ENCODE data around the gene CTDNEP1. TPM values are rescaled to one million over a fixed set of nuclear protein-coding genes. Genes with fewer than 3 reads are reported as not detected.
A peak's percentile ranks its signal among the peaks of the same experiment; 100 is the strongest.

CTDNEP1 gene
- 40.0 TPM for total RNA-seq
- polyA plus RNA-seq = 89.2 TPM

DNA sequence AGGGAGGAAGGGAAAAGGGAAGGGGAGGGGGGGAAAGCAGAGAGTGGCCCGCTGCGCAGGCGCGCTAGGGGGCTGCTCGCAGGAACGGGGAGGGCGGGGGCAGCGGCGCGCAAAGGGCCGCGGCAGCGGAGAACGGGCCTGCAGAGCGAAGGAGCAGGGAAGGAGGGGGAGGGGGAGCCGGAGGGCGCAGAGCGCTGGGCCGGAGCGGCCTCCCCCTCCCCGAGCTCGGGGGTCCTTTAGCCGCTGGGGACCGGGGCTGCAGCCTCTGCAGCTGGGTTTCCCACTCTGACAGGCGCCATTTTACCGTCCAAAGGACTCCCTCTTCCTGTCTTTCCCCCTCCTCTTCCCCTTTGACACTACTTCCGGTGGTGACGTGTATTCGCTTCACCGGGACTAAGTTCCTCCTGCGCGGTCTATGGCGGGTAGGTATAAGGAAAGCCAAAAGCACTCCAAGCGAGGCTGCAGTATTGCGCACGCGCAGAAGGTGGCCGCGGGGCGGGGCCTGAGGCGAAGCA, at the start of gene CTDNEP1:
Gene CTDNEP1 (minus strand): TSS at position 74 of the 515 bp plus-strand sequence. CDS start 438 bp downstream, outside the sequence.
- peaks cover 3% of the 10 kb centered on the region for H3K4me1 ChIP-seq (ENCODE audit: insufficient read depth)
- H3K4me3 ChIP-seq (ENCODE audit: low read depth, low read length) = peak within 1 kb of the TSS; percentile 92
- H3K27ac ChIP-seq (ENCODE audit: low read depth) = peak within 1 kb of the TSS; percentile 97
- no peaks in the 10 kb centered on the region for H3K36me3 ChIP-seq (ENCODE audit: insufficient read depth)
- 1% methylated on average over 41 of the region's 41 CpGs for WGBS
- peak; percentile 99 for DNase-seq (ENCODE audit: extremely low spot score)

DNA sequence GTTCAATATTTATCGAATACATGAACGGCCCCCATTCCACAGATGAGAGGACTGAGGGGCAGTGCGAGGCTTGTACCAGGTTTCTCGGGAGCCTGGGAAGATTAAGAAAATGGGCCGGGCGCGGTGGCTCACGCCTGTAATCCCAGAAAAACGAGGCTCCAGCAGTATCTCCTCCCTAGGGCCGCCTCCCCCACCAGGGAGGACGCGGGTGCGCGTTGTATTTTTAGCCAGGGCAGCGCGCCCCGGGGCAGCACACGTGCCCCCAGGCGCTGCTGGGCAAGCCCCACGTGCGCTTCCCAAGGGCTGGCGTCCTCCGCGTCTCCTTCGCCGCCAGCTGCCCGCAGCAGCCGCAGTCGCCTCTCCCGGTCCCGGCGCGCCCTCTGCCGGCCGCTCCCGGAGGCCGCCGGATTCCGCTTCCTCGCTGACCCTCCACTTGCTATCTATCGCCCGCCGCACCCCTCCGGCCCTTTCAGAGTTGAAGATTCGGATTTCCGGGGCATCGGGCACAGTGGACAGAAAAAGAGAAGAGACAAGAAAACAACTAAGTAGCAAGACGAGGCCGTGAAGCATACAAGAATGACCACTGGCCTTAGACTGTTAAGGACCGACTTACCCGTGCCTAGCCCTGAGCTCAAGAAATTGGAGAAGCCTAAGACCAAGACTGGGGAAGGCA, 44.8 kb upstream of the CTDNEP1 start:
- no peak for DNase-seq (ENCODE audit: extremely low spot score)
- Histone ChIP-seq H3K36me3 (ENCODE audit: insufficient read depth) (no peaks in the 10 kb centered on the region), H3K4me1 (ENCODE audit: insufficient read depth) (peaks cover 2% of the 10 kb centered on the region), H3K27ac (ENCODE audit: low read depth) (no peak overlapping the region), H3K4me3 (ENCODE audit: low read depth, low read length) (peak overlapping the region; percentile 8)
- WGBS = 2% methylated on average over 51 of the region's 51 CpGs

DNA sequence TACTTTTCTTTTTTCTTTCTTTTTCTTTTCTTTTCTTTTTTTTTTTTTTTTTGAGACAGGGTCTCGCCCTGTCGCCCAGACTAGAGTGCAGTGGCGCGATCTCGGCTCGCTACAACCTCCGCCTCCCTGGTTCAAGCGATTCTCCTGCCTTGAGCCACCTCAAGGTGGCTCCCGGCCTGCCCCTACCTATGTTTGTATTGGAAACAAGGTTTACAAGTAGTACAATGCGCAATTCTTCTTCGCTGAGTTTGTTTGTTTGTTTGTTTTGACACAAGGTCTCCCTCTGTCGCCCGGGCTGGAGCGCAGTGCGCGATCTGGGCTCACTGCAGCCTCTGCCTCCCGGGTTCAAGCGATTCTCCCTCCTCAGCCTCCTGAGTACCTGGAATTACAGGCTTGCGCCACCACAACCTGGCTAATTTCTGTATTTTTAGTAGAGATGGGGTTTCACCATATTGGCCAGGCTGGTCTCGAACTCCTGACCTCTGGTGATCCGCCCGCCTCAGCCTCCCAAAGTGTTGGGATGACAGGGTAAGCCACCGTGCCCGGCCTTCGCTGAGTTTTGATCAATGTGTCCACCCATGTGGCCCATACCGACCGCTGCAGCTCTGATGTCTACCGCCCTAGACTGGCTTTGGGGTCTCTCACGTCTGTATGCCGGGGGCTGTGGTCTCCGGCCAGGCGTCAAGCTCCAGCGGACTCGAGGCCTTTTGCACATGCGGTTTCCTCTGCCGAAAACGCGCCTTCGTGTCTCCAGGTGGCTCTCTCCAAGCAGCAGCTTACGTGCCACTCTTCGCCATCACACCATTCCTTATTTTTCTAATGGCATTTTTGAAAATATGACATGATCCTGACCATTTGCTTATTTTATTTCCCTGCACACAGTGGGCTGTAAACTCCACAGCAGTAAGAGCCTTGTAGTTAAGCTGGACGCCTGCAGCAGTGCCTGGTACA, 44.0 kb upstream of the CTDNEP1 start:
- H3K4me1 ChIP-seq (ENCODE audit: insufficient read depth) = peaks cover 2% of the 10 kb centered on the region
- no peaks in the 10 kb centered on the region for H3K36me3 ChIP-seq (ENCODE audit: insufficient read depth)
- peak overlapping the region; percentile 30 for H3K4me3 ChIP-seq (ENCODE audit: low read depth, low read length)
- DNase-seq (ENCODE audit: extremely low spot score) = no peak
- 62% methylated on average over 42 of the region's 42 CpGs for WGBS
- no peak overlapping the region for H3K27ac ChIP-seq (ENCODE audit: low read depth)

DNA sequence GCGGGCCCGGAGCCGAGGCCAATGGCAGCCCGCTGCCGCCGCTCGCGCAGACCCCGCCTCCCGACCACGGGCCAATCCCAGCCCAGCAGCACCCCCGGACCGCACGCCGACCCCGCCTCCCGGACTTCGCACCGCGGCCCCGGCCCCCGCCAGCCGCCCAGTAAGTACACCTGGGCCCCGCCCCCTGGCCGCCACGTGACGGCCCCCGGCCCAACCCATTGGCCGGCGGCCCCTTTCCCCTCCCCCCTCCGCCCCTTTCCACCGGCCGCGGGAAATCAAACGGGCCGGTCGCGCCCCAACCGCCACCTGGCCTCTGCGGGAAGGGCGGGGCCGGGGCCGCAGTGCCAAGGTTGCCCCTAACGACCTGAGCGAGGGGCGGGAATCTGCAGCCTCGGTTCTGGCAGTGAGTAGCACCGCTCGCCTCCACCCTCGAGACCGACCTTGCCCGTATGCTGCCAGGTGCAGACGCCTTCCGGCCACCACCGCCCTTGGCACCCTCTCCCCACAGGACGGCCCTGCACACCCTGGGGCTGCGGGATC, 43.1 kb upstream of the CTDNEP1 start, which contains the start of gene YBX2:
Gene YBX2 (minus strand): TSS at position 26 of the 540 bp plus-strand sequence. CDS start 139 bp downstream, outside the sequence.
- WGBS = 3% methylated on average over 57 of the region's 57 CpGs
- no peak within 1 kb of the TSS for H3K27ac ChIP-seq (ENCODE audit: low read depth)
- H3K4me1 ChIP-seq (ENCODE audit: insufficient read depth) = peaks cover 2% of the 10 kb centered on the region
- H3K4me3 ChIP-seq (ENCODE audit: low read depth, low read length) = peak within 1 kb of the TSS; percentile 30
- no peak for DNase-seq (ENCODE audit: extremely low spot score)
- H3K36me3 ChIP-seq (ENCODE audit: insufficient read depth) = no peaks in the 10 kb centered on the region

DNA sequence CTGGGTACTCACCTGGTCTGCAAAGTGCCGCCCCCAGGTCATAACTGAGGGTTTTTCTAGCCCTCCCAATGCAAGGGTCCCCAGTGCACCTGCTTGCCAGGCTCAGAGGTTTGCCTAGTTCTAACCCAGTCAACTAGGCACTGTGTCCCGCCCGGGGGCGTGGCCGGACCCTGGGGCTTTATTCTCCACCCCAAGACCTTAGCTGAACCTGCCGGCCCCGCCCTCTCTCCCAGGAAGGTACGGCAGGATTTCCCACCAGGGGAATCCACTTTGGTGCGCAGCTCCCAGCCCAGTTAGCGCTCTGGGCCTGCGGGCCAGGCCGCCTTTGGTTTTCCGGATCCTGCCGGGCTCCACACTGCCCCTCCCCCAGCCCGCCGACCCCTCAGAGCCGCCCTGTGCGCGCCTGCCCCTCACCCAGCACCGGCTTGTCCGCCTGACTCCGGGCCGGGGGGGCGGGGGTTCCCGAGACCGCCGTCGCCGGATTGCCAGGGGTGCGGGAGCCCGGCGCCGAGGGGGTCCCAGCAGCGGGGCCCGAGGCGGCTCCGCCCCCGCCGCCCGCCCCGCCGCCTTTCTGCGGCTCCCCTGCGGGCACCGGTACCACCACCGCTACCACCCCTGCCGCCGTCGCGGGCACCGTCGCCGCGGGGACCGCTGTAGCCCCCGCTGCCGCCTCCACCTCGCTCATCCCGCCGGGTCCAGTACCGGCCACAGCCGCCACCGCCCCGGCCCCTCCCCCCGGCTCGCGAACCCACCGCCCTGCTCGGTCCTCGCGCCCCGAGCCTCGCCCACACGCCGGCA, 42.5 kb upstream of the CTDNEP1 start:
- 4% methylated on average over 74 of the region's 75 CpGs for WGBS
- no peak overlapping the region for H3K27ac ChIP-seq (ENCODE audit: low read depth)
- no peaks in the 10 kb centered on the region for H3K36me3 ChIP-seq (ENCODE audit: insufficient read depth)
- H3K4me3 ChIP-seq (ENCODE audit: low read depth, low read length) = peak overlapping the region; percentile 30
- peaks cover 2% of the 10 kb centered on the region for H3K4me1 ChIP-seq (ENCODE audit: insufficient read depth)
- DNase-seq (ENCODE audit: extremely low spot score) = no peak

DNA sequence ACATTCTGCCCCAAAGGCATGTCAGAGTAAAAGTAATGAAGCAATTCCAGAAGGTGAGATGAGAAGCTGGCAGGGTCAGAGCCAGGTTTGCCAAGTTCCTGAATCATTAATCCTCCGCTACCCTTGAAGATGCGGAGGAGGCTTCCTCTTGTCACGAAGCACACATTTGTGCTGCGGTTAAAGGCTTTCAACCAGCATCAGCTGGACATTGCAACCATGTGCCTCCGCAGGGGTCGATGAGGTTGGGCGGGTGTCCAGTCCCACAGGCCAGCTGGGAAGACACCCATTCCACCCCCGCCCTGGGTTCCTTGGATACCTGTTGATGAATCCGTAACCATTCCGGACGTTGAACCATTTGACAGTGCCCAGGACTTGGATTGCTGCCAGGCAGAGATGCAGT, 41.6 kb upstream of the CTDNEP1 start:
- no peak overlapping the region for H3K27ac ChIP-seq (ENCODE audit: low read depth)
- peaks cover 2% of the 10 kb centered on the region for H3K4me1 ChIP-seq (ENCODE audit: insufficient read depth)
- no peaks in the 10 kb centered on the region for H3K36me3 ChIP-seq (ENCODE audit: insufficient read depth)
- H3K4me3 ChIP-seq (ENCODE audit: low read depth, low read length) = no peak overlapping the region
- no peak for DNase-seq (ENCODE audit: extremely low spot score)
- WGBS = 68% methylated on average over 11 of the region's 11 CpGs

DNA sequence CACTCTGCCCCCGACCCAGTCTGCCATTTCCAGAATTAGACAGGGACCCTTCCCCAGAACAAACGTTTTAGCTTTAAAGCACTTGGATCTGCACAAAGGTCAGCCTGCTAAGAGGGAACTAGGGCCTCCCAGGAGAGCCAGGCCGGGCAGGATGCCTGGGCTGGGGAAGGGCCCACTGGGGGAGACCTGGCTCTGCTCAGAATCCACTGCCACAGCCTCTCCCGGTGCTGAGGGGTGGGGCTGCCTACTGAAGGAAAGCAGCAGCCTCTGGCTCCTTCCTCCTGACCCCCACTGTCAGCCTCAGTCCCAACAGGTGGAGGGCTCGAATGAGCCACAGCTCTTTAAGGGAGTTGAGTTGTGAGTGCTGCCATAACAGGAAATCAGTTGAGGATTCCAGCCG, 41.2 kb upstream of the CTDNEP1 start:
- Histone ChIP-seq H3K27ac (ENCODE audit: low read depth) (no peak overlapping the region), H3K36me3 (ENCODE audit: insufficient read depth) (no peaks in the 10 kb centered on the region), H3K4me1 (ENCODE audit: insufficient read depth) (peaks cover 2% of the 10 kb centered on the region), H3K4me3 (ENCODE audit: low read depth, low read length) (no peak overlapping the region)
- WGBS = 16% methylated on average over 6 of the region's 6 CpGs
- no peak for DNase-seq (ENCODE audit: extremely low spot score)

DNA sequence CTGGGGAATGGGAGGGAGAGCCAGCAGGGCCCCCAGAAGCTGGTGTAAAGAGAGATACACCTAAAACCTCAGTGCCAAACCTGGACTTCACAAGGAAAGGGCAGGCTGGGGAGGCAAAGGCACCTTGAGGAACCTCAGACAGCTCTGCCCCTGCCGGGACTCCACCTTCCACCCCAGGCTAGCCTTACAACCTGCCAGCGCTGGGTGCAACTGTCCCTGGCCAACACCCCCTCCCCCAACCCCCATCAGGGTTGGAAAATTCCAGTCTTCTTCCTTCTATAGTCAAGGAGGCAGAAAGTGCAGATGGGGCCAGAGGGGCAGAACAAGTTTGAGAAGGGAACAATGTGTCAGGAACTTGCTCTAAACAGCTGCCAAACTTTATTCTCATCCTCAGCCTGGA, 40.7 kb upstream of the CTDNEP1 start:
- no peak overlapping the region for H3K27ac ChIP-seq (ENCODE audit: low read depth)

DNA sequence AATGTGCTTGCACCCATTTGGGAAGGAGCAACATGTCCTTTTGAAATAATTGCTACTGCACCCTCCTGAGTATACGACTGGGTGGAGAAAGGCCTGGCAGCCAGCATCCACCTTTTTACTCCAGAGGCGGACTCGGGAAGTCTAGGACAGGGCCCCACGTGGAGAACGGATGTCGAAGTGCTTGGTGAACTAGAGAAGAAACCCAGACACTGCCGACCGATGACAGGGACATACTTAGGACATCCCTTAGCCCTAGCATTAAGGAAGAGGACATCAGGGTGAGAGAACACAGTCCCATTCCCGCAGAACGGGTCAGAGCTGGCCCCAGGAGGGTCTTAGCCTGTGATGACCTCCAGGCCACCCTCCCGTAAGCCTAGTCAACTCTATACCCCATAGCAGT, 39.2 kb upstream of the CTDNEP1 start:
- WGBS = 57% methylated on average over 11 of the region's 11 CpGs
- Histone ChIP-seq H3K4me1 (ENCODE audit: insufficient read depth) (no peaks in the 10 kb centered on the region), H3K4me3 (ENCODE audit: low read depth, low read length) (no peak overlapping the region), H3K27ac (ENCODE audit: low read depth) (no peak overlapping the region), H3K36me3 (ENCODE audit: insufficient read depth) (no peaks in the 10 kb centered on the region)
- no peak for DNase-seq (ENCODE audit: extremely low spot score)

More for the DNA sequence above, 40.7 kb upstream of the CTDNEP1 start:
- peaks cover 2% of the 10 kb centered on the region for H3K4me1 ChIP-seq (ENCODE audit: insufficient read depth)
- H3K36me3 ChIP-seq (ENCODE audit: insufficient read depth) = no peaks in the 10 kb centered on the region
- no peak for DNase-seq (ENCODE audit: extremely low spot score)
- 53% methylated on average over 2 of the region's 2 CpGs for WGBS
- no peak overlapping the region for H3K4me3 ChIP-seq (ENCODE audit: low read depth, low read length)

DNA sequence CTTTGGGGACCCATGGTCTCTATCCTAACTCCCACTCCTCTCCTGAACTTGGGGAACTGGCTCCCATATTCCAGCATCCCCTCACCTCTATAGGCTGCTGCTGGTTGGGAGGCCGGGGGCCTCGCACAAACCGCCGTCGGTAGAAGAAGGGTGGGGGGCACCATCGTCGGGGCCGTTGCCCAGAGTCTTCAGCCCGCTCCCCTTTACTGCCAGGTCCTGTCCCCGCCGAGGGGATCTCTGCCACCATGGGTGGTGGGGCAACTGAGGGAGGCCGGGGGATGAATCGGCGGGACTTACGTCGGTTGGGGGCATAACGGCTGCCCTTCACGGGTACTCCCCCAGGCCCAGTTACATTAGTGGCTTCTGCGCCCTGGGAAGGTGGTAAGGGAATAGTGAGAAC, 38.6 kb upstream of the CTDNEP1 start:
- WGBS = 86% methylated on average over 19 of the region's 19 CpGs
- Histone ChIP-seq H3K27ac (ENCODE audit: low read depth) (no peak overlapping the region), H3K4me1 (ENCODE audit: insufficient read depth) (no peaks in the 10 kb centered on the region), H3K4me3 (ENCODE audit: low read depth, low read length) (no peak overlapping the region), H3K36me3 (ENCODE audit: insufficient read depth) (no peaks in the 10 kb centered on the region)
- no peak for DNase-seq (ENCODE audit: extremely low spot score)

DNA sequence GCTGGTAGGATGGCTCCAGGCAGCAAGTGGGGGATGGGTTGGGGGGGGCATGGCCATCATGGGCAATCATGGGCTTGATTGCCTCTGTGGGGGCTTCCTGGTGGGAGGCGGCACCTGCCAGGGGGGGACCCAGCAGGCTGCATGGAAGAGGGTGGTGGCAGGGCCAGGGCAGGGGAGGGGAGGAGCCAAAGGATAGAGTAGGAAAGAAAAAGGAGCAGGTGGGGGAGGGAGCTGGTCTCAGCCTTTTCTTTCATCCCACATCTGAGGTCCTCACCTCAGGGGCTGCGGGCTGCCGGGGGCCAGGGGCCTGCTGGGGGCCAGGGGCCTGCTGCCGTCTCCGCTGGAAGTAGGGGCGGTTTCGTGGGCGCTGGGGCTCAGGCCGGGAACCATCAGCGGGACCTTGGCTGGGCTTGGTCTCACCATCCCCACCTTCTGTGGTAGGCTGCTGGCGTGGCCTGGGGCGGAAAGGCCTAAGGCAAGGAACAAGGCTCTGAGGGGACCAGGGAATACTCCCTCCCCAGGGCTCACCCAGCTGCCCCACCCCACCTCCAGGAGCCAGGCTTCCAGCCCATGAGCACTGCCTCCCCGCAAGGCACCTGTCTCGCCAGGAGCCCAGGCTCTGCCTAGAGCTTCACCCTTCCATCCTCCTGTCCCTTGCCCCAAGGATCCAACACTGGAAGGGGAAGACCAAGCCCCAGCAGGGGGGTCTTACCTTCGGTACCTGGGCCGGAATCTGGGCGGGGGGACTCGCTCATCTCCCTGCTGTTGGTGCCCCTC, 37.9 kb upstream of the CTDNEP1 start:
- no peak overlapping the region for H3K4me3 ChIP-seq (ENCODE audit: low read depth, low read length)
- no peak for DNase-seq (ENCODE audit: extremely low spot score)
- H3K36me3 ChIP-seq (ENCODE audit: insufficient read depth) = no peaks in the 10 kb centered on the region
- no peak overlapping the region for H3K27ac ChIP-seq (ENCODE audit: low read depth)
- no peaks in the 10 kb centered on the region for H3K4me1 ChIP-seq (ENCODE audit: insufficient read depth)
- WGBS = 73% methylated on average over 18 of the region's 18 CpGs

DNA sequence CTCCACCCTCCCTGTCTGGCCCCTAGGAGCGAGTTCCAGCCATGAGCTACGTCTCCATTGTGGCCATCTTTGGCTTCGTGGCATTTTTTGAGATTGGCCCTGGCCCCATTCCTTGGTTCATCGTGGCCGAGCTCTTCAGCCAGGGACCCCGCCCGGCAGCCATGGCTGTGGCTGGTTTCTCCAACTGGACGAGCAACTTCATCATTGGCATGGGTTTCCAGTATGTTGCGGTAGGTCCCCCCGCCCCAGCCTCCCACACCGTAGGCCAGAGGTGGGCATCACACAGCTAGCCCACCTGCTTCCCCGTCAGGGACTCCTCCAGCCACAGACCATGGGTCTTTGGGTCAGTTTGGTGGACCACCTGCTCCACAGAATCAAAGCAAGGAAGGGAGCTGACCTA, 34.1 kb upstream of the CTDNEP1 start:
- H3K4me1 ChIP-seq (ENCODE audit: insufficient read depth) = no peaks in the 10 kb centered on the region
- 84% methylated on average over 12 of the region's 12 CpGs for WGBS
- no peak overlapping the region for H3K27ac ChIP-seq (ENCODE audit: low read depth)
- no peak for DNase-seq (ENCODE audit: extremely low spot score)
- H3K4me3 ChIP-seq (ENCODE audit: low read depth, low read length) = no peak overlapping the region
- H3K36me3 ChIP-seq (ENCODE audit: insufficient read depth) = no peaks in the 10 kb centered on the region

Data from urinary bladder (tissue), 4 donors.